Bronchial epithelial cell (primary cell): ENCODE data around the gene TSFM. TPM values are rescaled to one million over a fixed set of nuclear protein-coding genes. Genes with fewer than 3 reads are reported as not detected.

Experiments
- DNase-seq: peaks from one replicate; pipeline ENCODE4 v3.0.0-alpha.2; 2010; ENCODE audit warnings: low read depth
- FAIRE-seq: peaks from 2 replicates; lab custom pipeline; 2011; peaks lifted over from hg19 to GRCh38; lab: Jason Lieb, UNC
- H3K27me3 ChIP-seq: 2 replicates; pipeline ENCODE4 v1.5.1; 2011; ENCODE audit warnings: low read length; ENCODE audit not compliant: control insufficient read depth, insufficient read depth
- H3K36me3 ChIP-seq: 2 replicates; pipeline ENCODE4 v1.5.1; 2011; ENCODE audit warnings: low read length; ENCODE audit not compliant: control insufficient read depth, insufficient read depth
- H3K4me3 ChIP-seq: 2 replicates; pipeline ENCODE4 v1.5.1; 2011; ENCODE audit warnings: mild to moderate bottlenecking, low read depth, low read length, control low read depth
- total RNA-seq: library from RNA; depleted of rRNA; stranded (reverse); fragments of >200 nt; gene quantifications from 2 replicates; pipeline ENCODE4 v1.2.1, GENCODE V29; 2014
- TF ChIP-seq, protein P1 (sequence below): IDR thresholded peaks from 2 replicates; pipeline ENCODE4 v1.5.1; 2011; ENCODE audit warnings: mild to moderate bottlenecking, moderate library complexity, low read length, control low read depth, inconsistent platforms; ENCODE audit not compliant: insufficient read depth, severe bottlenecking

TSFM gene
- total RNA-seq, 1 donor from 2014 or later: 17.9 TPM

DNA sequence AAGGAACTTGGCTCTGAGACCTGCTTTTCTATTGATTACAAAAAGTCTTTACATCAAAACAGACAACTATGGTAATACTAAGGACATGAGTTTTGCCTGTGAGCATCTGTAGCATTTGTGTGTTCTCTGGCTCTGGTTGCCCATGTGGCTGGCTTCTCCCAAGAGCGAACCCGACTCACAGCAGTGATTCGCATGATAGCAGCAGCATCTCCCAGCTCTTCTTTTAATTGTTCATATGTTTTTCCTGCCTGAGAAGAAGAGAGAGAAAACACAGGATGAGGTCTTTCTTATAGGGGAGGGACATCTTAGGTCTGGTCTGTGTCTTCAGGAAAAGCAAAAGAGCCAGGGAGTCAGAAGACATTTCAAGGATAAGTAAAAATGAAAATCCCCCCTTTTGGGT, 18.4 kb downstream of the TSFM start:
- Histone ChIP-seq H3K36me3 (peaks cover 5% of the 10 kb centered on the region), H3K27me3 (no peaks in the 10 kb centered on the region), H3K4me3 (no peak overlapping the region)
- DNase-seq: no peak
- TF ChIP-seq, protein P1, sequence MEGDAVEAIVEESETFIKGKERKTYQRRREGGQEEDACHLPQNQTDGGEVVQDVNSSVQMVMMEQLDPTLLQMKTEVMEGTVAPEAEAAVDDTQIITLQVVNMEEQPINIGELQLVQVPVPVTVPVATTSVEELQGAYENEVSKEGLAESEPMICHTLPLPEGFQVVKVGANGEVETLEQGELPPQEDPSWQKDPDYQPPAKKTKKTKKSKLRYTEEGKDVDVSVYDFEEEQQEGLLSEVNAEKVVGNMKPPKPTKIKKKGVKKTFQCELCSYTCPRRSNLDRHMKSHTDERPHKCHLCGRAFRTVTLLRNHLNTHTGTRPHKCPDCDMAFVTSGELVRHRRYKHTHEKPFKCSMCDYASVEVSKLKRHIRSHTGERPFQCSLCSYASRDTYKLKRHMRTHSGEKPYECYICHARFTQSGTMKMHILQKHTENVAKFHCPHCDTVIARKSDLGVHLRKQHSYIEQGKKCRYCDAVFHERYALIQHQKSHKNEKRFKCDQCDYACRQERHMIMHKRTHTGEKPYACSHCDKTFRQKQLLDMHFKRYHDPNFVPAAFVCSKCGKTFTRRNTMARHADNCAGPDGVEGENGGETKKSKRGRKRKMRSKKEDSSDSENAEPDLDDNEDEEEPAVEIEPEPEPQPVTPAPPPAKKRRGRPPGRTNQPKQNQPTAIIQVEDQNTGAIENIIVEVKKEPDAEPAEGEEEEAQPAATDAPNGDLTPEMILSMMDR: no peak
- FAIRE-seq: no peak

- FAIRE-seq: no peak
- TF ChIP-seq, protein P1: no peak
Measured at GRCh38 chr12:57802607-57803006, 20.0 kb downstream of the TSFM start.

GRCh38 chr12:57803319-57803893, 20.8 kb downstream of the TSFM start:
- TF ChIP-seq, protein P1: peak; percentile 86
- FAIRE-seq (no peak), DNase-seq (peak; percentile 35)
- H3K27me3 ChIP-seq: no peaks in the 10 kb centered on the region
- no peaks in the 10 kb centered on the region for H3K36me3 ChIP-seq
- H3K4me3 ChIP-seq: no peak overlapping the region

More at GRCh38 chr12:57802607-57803006, 20.0 kb downstream of the TSFM start:
- Histone ChIP-seq H3K27me3 (no peaks in the 10 kb centered on the region), H3K36me3 (no peaks in the 10 kb centered on the region), H3K4me3 (no peak overlapping the region)
- no peak for DNase-seq

DNA sequence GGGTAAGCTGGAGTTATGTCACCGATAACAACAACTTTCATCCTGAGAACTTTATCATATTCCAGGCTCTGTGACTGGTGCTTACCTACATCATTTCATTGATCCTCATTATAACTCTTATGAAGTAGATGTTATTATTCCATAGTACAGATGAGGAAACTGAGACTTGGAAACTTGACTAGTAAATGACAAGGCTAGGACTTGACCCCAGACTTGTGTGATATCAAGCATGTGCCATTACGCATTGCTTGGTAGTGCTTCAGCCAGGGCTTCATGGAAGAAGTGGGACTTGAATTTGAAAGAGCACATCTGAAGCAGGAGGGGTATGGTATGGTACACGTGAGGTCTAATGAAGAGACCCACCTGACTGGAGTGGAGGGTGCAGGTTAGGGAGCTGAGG, 24.1 kb downstream of the TSFM start:
- Histone ChIP-seq H3K4me3 (no peak overlapping the region), H3K36me3 (no peaks in the 10 kb centered on the region), H3K27me3 (no peaks in the 10 kb centered on the region)
- TF ChIP-seq, protein P1: no peak
- DNase-seq (no peak), FAIRE-seq (peak; percentile 23)

DNA sequence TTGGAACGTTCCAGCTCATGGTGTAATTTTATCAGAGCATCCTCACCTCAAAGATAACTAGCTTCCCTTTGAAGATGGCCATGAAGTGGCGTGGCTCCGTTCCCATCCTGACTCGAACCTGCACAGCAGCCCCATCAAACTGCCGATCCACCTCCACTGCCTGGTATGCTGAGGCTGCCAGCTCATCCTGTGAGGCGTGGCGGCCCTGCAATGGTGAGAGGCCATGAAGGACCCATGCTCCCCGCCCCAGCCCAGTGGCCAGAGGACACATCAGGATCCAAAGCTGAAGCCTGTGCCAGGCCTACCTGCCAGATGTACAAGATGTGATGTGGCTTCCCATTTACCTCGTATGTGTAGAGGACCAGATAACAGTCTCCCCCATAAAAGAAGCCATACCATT, 24.7 kb downstream of the TSFM start:
- TF ChIP-seq, protein P1: no peak
- DNase-seq (no peak), FAIRE-seq (no peak)
- no peaks in the 10 kb centered on the region for H3K27me3 ChIP-seq
- no peak overlapping the region for H3K4me3 ChIP-seq
- H3K36me3 ChIP-seq: no peaks in the 10 kb centered on the region

- TF ChIP-seq, protein P1: no peak
- DNase-seq: no peak
- no peak for FAIRE-seq
Measured at GRCh38 chr12:57808351-57808750, 25.8 kb downstream of the TSFM start.

More at GRCh38 chr12:57808351-57808750, 25.8 kb downstream of the TSFM start:
- Histone ChIP-seq H3K4me3 (no peak overlapping the region), H3K36me3 (no peaks in the 10 kb centered on the region), H3K27me3 (no peaks in the 10 kb centered on the region)
